Subcutaneous adipose tissue (tissue), 4 donors: ENCODE measurements around the gene PDE1C. TPM values are rescaled to one million over a fixed set of nuclear protein-coding genes. Genes with fewer than 3 reads are reported as not detected.

Experiments
- CTCF ChIP-seq: fragments of 450-650 bp; IDR thresholded peaks from one replicate; pipeline ENCODE4 v1.5.1; 2016; ENCODE audit warnings: low read depth, mild to moderate bottlenecking, control low read depth, antibody characterized with exemption, moderate library complexity
- total RNA-seq, 4 donors: library from RNA; depleted of rRNA; stranded (reverse); fragments of >200 nt; gene quantifications; one replicate each; pipeline ENCODE4 v1.1.0, GENCODE V29; 2016

Gene PDE1C
- total RNA-seq, 4 donors from 2014 or later, result 1.3 to 6.1 (median 3.0) TPM

- no peak for TF ChIP-seq CTCF
Measured at GRCh38 chr7:31851119-31851518, 219.1 kb downstream of the PDE1C start.

- TF ChIP-seq CTCF, result no peak
Measured at GRCh38 chr7:31850601-31851000, 219.6 kb downstream of the PDE1C start.

GRCh38 chr7:31850066-31850465 is 220.1 kb downstream of the PDE1C start:
- TF ChIP-seq CTCF, result no peak

GRCh38 chr7:31835471-31835870 is 234.7 kb downstream of the PDE1C start:
- no peak for TF ChIP-seq CTCF

- no peak for TF ChIP-seq CTCF
Measured at GRCh38 chr7:31828520-31828919, 241.7 kb downstream of the PDE1C start.

GRCh38 chr7:31825576-31825975 is 244.6 kb downstream of the PDE1C start:
- no peak for TF ChIP-seq CTCF

- TF ChIP-seq CTCF, result no peak
Measured at GRCh38 chr7:31819031-31819430, 251.2 kb downstream of the PDE1C start.
